GM23338 (cell line): ENCODE results near the gene DLG4. TPM values are rescaled to one million over a fixed set of nuclear protein-coding genes. Genes with fewer than 3 reads are reported as not detected.

Experiments
- ATAC-seq: fragments of 200-7000 bp; cut with Tn5 transposase; 3 replicates; pipeline ENCODE4 v1.9.1; 2020
- DNase-seq: peaks from one replicate; pipeline ENCODE4 v3.0.0-alpha.2; 2015; ENCODE audit warnings: low spot score
- H2AFZ ChIP-seq: fragments of 200-600 bp; sonication (generic); 2 replicates; pipeline ENCODE4 v1.8.0; 2016; ENCODE audit warnings: antibody characterized with exemption, mild to moderate bottlenecking, moderate library complexity
- H3F3A ChIP-seq: fragments of 200-600 bp; sonication (generic); replicated peaks from 2 replicates; pipeline ENCODE4 v1.8.0; 2017; ENCODE audit warnings: antibody characterized with exemption, mixed run types, low read depth
- H3K27ac ChIP-seq: fragments of 200-600 bp; sonication (generic); 2 replicates; pipeline ENCODE4 v1.6.1; 2016; ENCODE audit warnings: low read depth
- H3K27me3 ChIP-seq: fragments of 200-600 bp; sonication (generic); 2 replicates; pipeline ENCODE4 v1.8.0; 2016; ENCODE audit warnings: mild to moderate bottlenecking, mixed run types, moderate library complexity; ENCODE audit not compliant: insufficient read depth
- H3K36me3 ChIP-seq: fragments of 200-600 bp; sonication (generic); 2 replicates; pipeline ENCODE4 v1.8.0; 2016; ENCODE audit warnings: mild to moderate bottlenecking; ENCODE audit not compliant: insufficient read depth
- H3K4me1 ChIP-seq: fragments of 200-600 bp; sonication (generic); 2 replicates; pipeline ENCODE4 v1.8.0; 2016; ENCODE audit warnings: mild to moderate bottlenecking, moderate library complexity; ENCODE audit not compliant: insufficient read depth
- H3K4me2 ChIP-seq: fragments of 200-600 bp; sonication (generic); 2 replicates; pipeline ENCODE4 v1.7.1; 2017; ENCODE audit warnings: mixed run types
- H3K4me3 ChIP-seq: fragments of 200-600 bp; sonication (generic); 2 replicates; pipeline ENCODE4 v1.6.1; 2016; ENCODE audit warnings: mixed run types
- H3K79me2 ChIP-seq: fragments of 200-600 bp; sonication (generic); replicated peaks from 2 replicates; pipeline ENCODE4 v1.8.0; 2017; ENCODE audit warnings: mild to moderate bottlenecking; ENCODE audit not compliant: insufficient read depth
- H3K9me2 ChIP-seq: fragments of 200-600 bp; sonication (generic); 2 replicates; pipeline ENCODE4 v1.8.0; 2017; ENCODE audit not compliant: insufficient read depth
- H4K20me1 ChIP-seq: fragments of 200-600 bp; sonication (generic); replicated peaks from 2 replicates; pipeline ENCODE4 v1.8.0; 2017; ENCODE audit warnings: mild to moderate bottlenecking; ENCODE audit not compliant: insufficient read depth
- H3K27ac Mint-ChIP-seq: 2 replicates; pipeline ENCODE4 v1.8.0; 2020; ENCODE audit warnings: inconsistent platforms, mild to moderate bottlenecking, moderate library complexity, mixed read lengths
- H3K27me3 Mint-ChIP-seq: 3 replicates; pipeline ENCODE4 v1.8.0; 2022; ENCODE audit warnings: low read depth, mild to moderate bottlenecking, moderate library complexity, mixed read lengths, inconsistent platforms; ENCODE audit not compliant: insufficient read depth, poor library complexity
- H3K36me3 Mint-ChIP-seq: 3 replicates; pipeline ENCODE4 v1.8.0; 2021; ENCODE audit warnings: low read depth, mild to moderate bottlenecking, inconsistent platforms, moderate library complexity, mixed read lengths
- H3K4me1 Mint-ChIP-seq: 3 replicates; pipeline ENCODE4 v1.8.0; 2020; ENCODE audit warnings: mild to moderate bottlenecking, inconsistent platforms, mixed read lengths
- H3K4me3 Mint-ChIP-seq: 3 replicates; pipeline ENCODE4 v1.8.0; 2021; ENCODE audit warnings: moderate library complexity, mild to moderate bottlenecking, inconsistent platforms, mixed read lengths
- H3K9me3 Mint-ChIP-seq: 3 replicates; pipeline ENCODE4 v1.8.0; 2020; ENCODE audit warnings: moderate library complexity, mild to moderate bottlenecking, inconsistent platforms, mixed read lengths
- CREB1 ChIP-seq: fragments of 250-450 bp; sonication (Bioruptor Pico); IDR thresholded peaks from 2 replicates; pipeline ENCODE4 v1.5.0; 2020; ENCODE audit warnings: low read depth, mild to moderate bottlenecking, moderate library complexity
- CTCF ChIP-seq, 2 experiments: fragments of 200-600 bp in 1 of 2; sonication (generic) in 1 of 2; conservative IDR thresholded peaks; 2 replicates each; pipeline versions ENCODE4 v1.5.1 to v1.6.1; 2016 to 2017; ENCODE audit warnings: antibody characterized with exemption in 2 of 2, low read depth in 2 of 2, mild to moderate bottlenecking in 2 of 2, moderate library complexity in 1 of 2
- ETS1 ChIP-seq: IDR thresholded peaks from 2 replicates; pipeline ENCODE4 v1.6.1; 2016; ENCODE audit warnings: antibody characterized with exemption
- EZH2 ChIP-seq: fragments of 200-600 bp; sonication (generic); IDR thresholded peaks from one replicate; pipeline ENCODE4 v1.8.0; 2017; ENCODE audit warnings: antibody characterized with exemption, mild to moderate bottlenecking, low read depth; ENCODE audit not compliant: unreplicated experiment
- EZH2phosphoT487 ChIP-seq: fragments of 200-600 bp; sonication (generic); IDR thresholded peaks from one replicate; pipeline ENCODE4 v1.8.1; 2018; ENCODE audit warnings: antibody characterized with exemption; ENCODE audit not compliant: unreplicated experiment
- JUNB ChIP-seq: IDR thresholded peaks from one replicate; pipeline ENCODE4 v1.6.1; 2016; ENCODE audit warnings: antibody characterized with exemption; ENCODE audit not compliant: unreplicated experiment
- NANOG ChIP-seq: IDR thresholded peaks from 2 replicates; pipeline ENCODE4 v1.6.1; 2016; ENCODE audit warnings: antibody characterized with exemption, borderline replicate concordance
- POLR2AphosphoS5 ChIP-seq: IDR thresholded peaks from 2 replicates; pipeline ENCODE4 v1.6.1; 2016; ENCODE audit warnings: antibody characterized with exemption, low read depth
- REST ChIP-seq: IDR thresholded peaks from one replicate; pipeline ENCODE4 v1.6.1; 2018; ENCODE audit warnings: antibody characterized with exemption; ENCODE audit not compliant: unreplicated experiment
- STAT1 ChIP-seq: IDR thresholded peaks from one replicate; pipeline ENCODE4 v1.6.1; 2016; ENCODE audit warnings: antibody characterized with exemption; ENCODE audit not compliant: unreplicated experiment
- ZNF114 ChIP-seq: fragments of 250-450 bp; sonication (Bioruptor Pico); IDR thresholded peaks from 2 replicates; pipeline ENCODE4 v1.5.0; 2020; ENCODE audit warnings: mild to moderate bottlenecking, moderate library complexity
- ZNF331 ChIP-seq: fragments of 250-450 bp; sonication (Bioruptor Pico); IDR thresholded peaks from 2 replicates; pipeline ENCODE4 v1.5.0; 2020; ENCODE audit warnings: low read depth, mild to moderate bottlenecking, moderate library complexity
- ZNF462 ChIP-seq: fragments of 250-450 bp; sonication (Bioruptor Pico); IDR thresholded peaks from 2 replicates; pipeline ENCODE4 v1.5.0; 2020; ENCODE audit warnings: mild to moderate bottlenecking, moderate library complexity
- polyA plus RNA-seq: library from polyadenylated mRNA; unstranded; fragments of >200 nt; fragmentation: Nextera tagmentation; extraction: Ambion mirVana; gene quantifications from 2 replicates; pipeline ENCODE4 v1.2.1, GENCODE V29; 2016
- total RNA-seq: library from RNA; depleted of rRNA; stranded (reverse); fragments of >200 nt; shearing (Covaris generic); gene quantifications from 2 replicates; pipeline ENCODE4 v1.2.3, GENCODE V29; 2014

Gene DLG4
- total and polyA plus RNA-seq, 2 experiments from 2014 or later: 11.1 to 31.0 TPM

GRCh38 chr17:7226721-7227710 is 7.4 kb upstream of the DLG4 start:
- Mint-ChIP-seq H3K27me3 (peaks cover 26% of the 10 kb centered on the region), H3K27ac (no peak overlapping the region), H3K9me3 (no peaks in the 10 kb centered on the region), H3K4me1 (peaks cover 6% of the 10 kb centered on the region), H3K4me3 (no peak overlapping the region), H3K36me3 (peaks cover 81% of the 10 kb centered on the region)
- TF ChIP-seq ETS1 (no peak), JUNB (no peak), EZH2 (no peak), CREB1 (CRISPR knock-in tag) (no peak), STAT1 (no peak), REST (no peak), NANOG (no peak), EZH2phosphoT487 (no peak), ZNF331 (no peak), ZNF114 (no peak), CTCF (conservative IDR thresholded peaks at IDR 0.05; ENCODE audit: low read depth in 2 of 2) (no peak), ZNF462 (CRISPR knock-in tag) (no peak), POLR2AphosphoS5 (no peak)
- DNase-seq (no peak), ATAC-seq (no peak)
- Histone ChIP-seq H3K36me3 (peaks cover 11% of the 10 kb centered on the region; the same call in 1 of the 2 replicates), H2AFZ (no peak overlapping the region), H3K4me1 (no peaks in the 10 kb centered on the region), H3K4me3 (no peak overlapping the region), H3K27ac (no peak overlapping the region), H4K20me1 (peaks cover 43% of the 10 kb centered on the region), H3K9me2 (no peaks in the 10 kb centered on the region), H3F3A (peaks cover 9% of the 10 kb centered on the region; the same call in 1 of the 2 replicates), H3K27me3 (no peaks in the 10 kb centered on the region), H3K4me2 (no peak overlapping the region), H3K79me2 (peaks cover 22% of the 10 kb centered on the region)
